ENCODE results near the gene PIK3R3.

- TF ChIP-seq CTCF (IDR thresholded peaks at IDR 0.05) (no peak), POLR2A (IDR thresholded peaks at IDR 0.05) (no peak)
These were observed 114.4 kb downstream of the PIK3R3 start for GRCh38 chr1:46017876-46018503.

Data from thyroid gland (tissue), 4 donors.